Right forelimb (tissue), 1 donor: ENCODE measurements around the gene DVL2.
"Not testable (repeated sequence)": the region's sequence is repeated elsewhere in the genome, so short reads cannot be mapped to it uniquely, and the experiment has no call there.

Source experiments
- DNase-seq: peaks from one replicate; pipeline ENCODE4 v3.0.0-alpha.2; 2018

DVL2 gene

GRCh38 chr17:7191571-7192270 lies 42.6 kb downstream of the DVL2 start:
- DNase-seq: peak; percentile 50

DNA sequence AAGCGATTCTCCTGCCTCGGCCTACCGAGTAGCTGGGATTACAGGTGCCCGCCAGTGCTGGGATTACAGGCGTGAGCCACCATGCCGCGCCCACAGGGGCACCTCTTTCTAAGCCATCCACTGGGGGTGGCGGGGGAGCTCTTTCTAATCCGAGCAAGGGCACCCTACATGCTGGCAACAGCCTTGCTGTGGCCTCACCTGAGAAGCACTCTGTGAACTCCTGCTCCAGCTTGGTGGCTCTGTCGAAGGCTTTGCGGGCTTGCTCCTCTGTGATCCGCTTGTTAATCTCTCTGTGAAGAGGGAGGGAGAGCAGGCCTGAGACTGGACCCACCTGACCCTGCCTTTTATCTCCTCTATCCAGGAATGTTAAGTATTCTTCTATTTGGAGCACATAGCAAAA lies 43.2 kb downstream of the DVL2 start:
- no peak for DNase-seq

- DNase-seq: no peak
Measured at GRCh38 chr17:7190276-7190917, 43.9 kb downstream of the DVL2 start.

DNA sequence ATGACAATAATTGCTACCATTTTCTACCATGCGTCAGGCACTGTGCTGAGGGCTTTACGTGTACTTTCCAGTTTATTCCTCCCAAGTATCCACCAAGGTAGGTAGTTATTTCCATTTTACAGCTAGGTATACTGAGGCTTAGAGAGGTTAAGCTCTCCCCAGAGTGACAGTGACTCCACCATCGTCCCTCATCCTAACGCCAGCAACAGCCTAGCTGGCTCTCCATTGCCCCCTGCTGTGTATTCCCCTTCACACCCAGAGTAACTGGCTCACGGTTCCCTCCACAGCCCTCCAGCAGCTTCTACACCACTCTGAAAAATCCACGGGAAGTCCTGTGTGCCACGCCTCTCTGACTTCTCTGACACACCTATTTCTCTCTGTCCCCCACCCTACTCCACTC lies 48.1 kb downstream of the DVL2 start:
- no peak for DNase-seq

DNA sequence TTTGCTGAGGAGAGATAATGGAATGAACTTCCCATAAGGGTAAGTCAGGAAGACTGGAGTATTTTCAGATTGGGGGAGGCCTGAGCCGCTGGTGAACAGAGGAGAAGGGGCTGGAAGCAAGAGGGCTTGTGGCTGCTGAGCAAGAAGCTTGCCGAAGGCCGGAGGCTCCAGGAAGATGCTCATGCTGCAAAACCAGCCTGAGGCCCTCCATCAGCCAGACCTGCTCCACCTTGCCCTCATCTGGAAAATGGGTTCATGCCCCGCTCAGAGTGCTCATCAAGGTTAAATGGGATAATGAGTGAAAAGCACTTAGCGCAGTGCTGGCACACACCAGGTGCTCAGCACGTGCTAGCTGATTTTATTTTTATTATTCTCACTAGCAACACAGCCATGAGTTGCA lies 49.7 kb downstream of the DVL2 start:
- no peak for DNase-seq

GRCh38 chr17:7184091-7184488 lies 50.2 kb downstream of the DVL2 start:
- no peak for DNase-seq

DNA sequence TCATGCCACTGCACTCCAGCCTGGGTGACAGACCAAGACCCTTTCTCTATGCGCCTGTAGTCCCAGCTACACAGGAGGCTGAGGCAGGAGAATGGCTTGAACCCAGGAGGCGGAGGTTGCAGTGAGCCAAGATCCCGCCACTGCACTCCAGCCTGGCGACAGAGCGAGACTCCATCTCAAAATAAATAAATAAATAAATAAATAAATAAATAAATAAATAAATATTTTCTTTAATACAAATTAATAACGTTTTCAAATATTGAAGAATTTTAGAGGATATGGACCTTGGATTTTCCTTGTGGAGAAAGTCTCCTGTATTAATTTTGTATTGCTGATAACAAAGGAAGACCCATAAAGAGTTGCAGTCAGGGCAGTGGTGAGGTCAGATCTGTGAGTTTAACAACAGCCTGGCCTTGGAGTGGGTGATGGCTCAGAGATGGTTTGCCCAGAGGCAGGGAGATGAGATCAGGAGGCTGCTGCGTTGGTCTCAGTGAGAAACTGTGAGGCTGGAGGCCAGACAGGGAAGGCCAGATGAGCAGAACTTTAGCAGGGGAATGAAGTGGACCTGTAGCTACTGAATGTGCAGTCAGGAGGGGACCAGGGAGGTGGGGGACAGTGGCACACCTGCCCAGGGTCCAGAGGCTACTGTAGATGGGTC lies 50.8 kb downstream of the DVL2 start:
- DNase-seq: no peak

- not testable (repeated sequence) for DNase-seq
Measured at GRCh38 chr17:7182101-7182500, 52.2 kb downstream of the DVL2 start.

GRCh38 chr17:7179317-7180254 lies 54.7 kb downstream of the DVL2 start, which contains the start of gene ASGR1:
Gene ASGR1 (minus strand): TSS chr17:7179370. CDS start chr17:7178563, 807 bp downstream.
- no peak for DNase-seq

GRCh38 chr17:7178973-7179316 lies 55.4 kb downstream of the DVL2 start:
- DNase-seq: no peak

- DNase-seq: peak; percentile 60
Measured at GRCh38 chr17:7177954-7178477, 56.3 kb downstream of the DVL2 start.

GRCh38 chr17:7177191-7177953 lies 56.9 kb downstream of the DVL2 start:
- DNase-seq: peak; percentile 88

DNA sequence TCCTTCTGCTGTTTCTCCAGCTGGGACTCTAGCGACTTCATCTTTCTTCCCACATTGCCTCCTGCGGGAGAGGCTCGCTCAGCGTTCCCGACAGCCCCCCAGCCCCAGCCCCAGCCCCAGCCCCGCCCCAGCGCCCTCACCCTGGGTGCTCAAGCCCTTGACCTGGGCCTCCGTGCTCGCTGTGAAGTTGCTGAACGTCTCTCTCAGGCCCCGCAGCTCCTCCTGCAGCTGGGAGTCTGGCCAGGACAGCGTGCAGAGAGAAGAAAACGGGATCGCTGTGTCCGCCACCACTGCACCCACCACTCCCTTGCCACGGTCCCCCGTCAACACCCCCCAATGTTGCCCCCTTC lies 57.5 kb downstream of the DVL2 start:
- no peak for DNase-seq

GRCh38 chr17:7176107-7176840 lies 58.0 kb downstream of the DVL2 start:
- no peak for DNase-seq
